Raji (cell line): ENCODE measurements around the gene NR1D1.

ENCODE experiments used
- POLR2A ChIP-seq: IDR thresholded peaks from 2 replicates; pipeline ENCODE4 v1.6.1; 2011; ENCODE audit warnings: low read depth, low read length, control low read depth; ENCODE audit not compliant: insufficient read depth

NR1D1 gene

DNA sequence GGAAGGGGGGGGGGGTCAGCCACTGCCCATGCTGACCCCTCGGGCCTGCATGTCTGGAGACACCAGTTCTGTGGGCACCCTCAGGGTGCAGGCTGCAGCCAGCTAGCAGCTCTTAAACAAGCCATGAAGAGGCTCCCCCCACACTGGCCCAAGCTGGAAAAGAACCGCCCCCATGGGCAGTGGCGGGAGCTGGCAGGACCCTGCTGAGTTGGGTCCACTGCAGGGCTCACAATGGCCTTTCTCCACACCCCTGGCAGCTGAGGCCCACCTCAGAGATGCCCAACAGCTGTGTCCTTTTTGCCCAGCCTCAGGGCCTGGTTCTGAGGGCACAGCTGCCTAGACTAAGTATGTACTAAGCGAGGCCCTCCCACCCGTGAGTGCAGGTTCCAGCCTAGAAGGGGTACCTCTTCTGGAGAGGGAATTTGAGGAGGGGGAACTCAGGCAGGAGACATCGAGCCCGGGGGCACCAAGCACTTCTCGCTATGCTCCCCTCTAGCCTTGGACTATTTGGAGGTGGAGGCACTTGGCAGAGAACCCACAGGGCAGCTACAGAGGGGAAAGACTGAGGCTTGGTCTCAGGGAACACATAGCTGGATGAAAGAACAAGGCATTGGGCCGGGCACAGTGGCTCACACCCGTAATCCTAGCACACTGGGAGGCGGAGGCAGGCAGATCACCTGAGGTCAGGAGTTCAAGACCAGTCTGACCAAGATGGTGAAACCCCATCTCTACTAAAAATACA is 34.4 kb downstream of the NR1D1 start:
- no peak for TF ChIP-seq POLR2A

DNA sequence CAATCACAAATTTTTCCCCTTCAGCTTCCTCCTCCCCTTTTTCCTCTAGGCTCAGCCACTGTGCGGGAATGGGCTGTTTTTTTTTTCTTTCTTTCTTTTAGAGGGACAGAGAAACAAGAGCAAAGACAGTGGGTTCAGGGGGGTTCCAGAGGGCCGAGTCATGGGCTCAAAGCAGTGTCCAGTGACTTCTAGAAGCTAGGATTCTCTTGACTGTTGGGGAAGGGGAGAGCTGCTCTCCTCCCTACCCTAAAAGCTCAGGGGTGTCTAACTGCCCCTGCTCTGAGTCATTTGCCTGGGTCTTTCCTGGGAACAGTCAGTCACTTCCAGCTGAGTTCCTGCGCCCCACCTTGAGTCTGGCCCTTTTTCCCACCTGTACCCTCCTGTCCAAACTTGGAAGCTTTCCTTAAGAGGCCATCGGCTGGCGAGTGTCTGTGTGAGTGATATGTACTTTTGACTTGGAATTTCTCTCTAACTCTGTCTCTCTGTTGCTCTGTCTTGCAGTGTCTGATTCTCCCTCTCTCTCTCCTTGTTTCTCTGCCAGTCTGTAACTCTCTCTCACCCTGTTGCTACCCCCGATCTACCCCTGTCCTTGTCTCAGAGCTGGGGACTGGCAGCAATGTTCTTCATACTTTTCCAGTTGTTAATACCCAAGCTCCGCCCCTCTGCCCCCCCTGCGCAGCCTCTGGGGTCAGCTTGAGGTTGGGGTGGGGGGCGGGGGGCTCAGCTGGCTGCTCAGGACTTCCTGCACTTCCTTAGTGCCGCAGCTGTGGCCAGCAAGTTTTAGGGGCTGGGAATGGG is 35.2 kb downstream of the NR1D1 start:
- TF ChIP-seq POLR2A: no peak

DNA sequence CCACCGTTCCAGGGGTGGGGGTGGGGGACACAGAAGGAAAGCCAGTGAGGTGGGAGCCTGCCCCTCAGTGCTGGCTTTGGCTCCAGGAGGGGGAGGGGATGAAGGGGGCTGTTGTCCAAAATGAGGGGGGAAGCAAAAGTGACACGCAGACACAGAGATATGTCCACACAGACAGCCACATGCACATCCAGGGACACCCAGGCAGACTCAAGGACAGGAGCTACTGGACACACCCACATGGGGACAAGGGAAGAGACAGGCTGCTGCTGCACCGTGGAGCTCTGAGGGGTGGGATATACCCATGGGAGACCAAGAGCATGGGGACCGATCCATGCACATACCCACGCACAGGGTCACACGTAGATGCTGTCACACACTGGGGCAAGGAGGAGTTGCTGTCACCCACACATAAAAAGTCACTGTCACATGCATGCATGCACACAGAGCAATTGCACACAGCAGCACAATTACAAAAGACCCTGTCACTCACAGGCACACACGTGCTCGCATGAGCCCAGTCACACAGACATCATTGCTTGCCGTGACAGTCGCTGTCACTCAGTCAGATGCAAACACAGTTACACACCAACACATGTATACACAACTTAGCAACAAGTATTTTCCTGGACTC is 36.4 kb downstream of the NR1D1 start:
- no peak for TF ChIP-seq POLR2A

DNA sequence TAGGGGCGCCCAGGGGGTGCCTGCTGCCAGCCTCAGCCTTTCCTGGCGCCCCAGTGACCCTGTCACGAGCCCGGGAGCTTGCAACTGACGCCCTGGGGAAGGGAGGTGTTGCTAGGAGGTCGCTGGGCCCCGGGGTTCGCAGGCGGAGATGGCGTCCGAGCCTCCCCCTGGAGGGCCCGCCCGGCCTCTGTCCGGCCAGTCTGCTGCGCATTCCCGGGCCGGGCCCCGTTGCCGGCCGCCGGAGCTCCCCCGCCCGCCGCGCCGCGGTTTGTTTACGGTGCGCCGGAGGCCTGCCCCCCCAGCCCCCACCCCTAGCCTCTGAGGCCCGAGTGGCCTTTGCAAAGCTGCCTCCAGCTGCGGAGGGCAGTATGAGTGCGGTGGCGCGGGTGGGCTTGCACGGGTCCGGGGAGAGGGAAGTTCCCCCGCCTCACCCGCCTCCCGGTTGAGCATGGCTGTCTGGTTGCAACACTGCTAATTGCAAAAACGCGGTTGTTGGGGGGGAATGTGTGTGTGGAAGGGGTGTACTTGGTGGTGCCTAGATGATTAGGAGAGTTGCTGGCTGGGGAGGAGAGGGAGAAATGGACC is 37.1 kb downstream of the NR1D1 start:
- TF ChIP-seq POLR2A: peak; percentile 64; the same call in 1 of the 2 replicates

DNA sequence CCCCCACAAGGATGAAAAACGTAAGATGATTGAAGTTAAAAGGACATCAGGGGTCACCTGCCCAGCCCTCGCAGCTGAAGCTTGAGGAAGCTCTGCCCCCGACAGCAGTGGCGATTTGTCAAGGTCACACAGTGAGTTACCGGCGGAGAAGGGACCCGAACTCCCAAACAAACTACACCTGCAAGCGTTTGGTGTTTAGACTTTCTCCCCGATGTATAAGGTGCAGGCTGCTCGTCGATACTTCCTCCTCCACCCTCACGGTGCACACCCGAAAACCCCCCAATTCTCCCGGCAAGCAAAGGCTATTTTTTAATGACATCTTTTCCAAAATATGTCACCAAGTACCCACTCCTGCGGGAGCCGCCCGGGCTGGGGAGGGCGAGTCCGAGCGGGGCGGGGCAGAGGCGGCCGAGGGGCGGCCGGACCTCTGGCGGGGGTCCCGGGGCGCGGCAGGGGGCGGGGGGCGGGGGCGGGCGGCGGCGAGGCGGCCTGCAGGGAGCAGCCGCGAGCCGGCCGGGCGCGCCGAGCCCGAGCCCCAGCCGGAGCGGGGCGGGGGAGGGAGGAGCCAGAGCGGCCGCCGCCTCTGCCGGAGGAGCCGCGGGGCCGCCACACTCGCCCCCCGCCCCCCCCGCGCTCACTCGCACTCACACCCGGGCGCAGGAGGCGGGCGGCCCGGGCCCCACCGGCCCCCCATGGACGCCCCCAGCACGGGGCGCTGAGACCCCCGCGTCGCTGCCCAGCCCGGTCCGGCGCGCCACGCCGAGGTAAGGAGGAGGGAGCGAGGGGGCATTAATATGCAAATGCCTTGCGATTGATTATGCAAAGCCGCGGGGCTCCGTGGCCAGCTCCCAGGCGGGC is 37.8 kb downstream of the NR1D1 start, which contains the start of gene THRA:
TSS of gene THRA (plus strand) at position 637 of the 858 bp plus-strand sequence. CDS start 11,524 bp downstream, outside the sequence.
- TF ChIP-seq POLR2A: no peak; the same call in 1 of the 2 replicates

DNA sequence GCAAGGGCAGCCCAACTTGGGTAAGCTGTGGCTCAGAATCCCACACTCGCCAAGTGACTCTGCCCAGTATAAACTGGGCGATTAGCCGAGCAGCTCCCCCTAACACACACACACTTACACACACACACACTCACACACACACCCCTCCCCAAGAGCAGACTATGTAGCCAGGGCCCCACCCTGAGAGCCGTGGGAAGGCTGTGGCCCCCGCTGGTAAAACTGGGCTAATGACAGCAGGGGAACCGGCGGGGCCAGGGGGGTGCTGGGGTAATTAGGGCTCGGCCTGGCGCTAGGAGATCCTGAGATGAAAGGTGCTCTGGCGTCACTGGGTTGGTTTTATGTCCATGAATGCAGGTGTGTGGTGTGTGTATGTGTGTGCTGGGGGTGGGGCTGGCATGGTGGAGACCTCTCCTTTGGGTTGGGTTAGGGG is 38.8 kb downstream of the NR1D1 start:
- TF ChIP-seq POLR2A: no peak

DNA sequence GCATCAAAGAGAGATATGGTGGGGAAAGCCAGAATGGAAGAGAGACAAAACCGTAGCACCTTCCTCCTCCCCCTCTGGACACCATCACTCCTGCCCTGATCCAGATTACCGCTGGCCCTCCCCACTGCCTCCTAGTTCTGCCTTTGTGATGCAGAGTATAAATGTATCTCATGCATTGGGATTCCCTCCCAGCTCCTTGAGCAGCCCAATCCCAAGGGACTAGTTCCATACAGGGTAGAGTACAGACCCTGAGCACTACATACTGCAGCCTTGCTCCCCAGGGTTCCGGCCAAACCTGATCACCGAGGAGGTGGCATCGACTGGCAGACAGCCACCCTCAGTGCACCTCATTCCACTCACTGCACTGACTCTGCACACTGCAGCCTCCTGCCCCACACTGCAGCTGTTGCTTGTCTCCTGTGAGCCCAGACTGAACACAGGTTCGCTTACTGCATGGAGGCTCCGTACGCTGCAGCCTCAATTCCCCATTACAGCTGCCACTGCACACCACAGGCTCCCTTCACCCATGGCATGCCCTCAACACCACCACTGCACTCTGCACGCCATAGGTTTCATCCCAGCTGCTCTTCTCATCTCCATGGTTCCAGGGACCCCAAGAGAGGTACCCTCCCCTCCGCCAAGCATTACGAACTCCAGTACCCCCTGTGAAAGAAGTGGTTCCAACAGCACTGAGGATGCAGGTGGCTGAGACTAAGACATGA is 39.3 kb downstream of the NR1D1 start:
- TF ChIP-seq POLR2A: no peak

DNA sequence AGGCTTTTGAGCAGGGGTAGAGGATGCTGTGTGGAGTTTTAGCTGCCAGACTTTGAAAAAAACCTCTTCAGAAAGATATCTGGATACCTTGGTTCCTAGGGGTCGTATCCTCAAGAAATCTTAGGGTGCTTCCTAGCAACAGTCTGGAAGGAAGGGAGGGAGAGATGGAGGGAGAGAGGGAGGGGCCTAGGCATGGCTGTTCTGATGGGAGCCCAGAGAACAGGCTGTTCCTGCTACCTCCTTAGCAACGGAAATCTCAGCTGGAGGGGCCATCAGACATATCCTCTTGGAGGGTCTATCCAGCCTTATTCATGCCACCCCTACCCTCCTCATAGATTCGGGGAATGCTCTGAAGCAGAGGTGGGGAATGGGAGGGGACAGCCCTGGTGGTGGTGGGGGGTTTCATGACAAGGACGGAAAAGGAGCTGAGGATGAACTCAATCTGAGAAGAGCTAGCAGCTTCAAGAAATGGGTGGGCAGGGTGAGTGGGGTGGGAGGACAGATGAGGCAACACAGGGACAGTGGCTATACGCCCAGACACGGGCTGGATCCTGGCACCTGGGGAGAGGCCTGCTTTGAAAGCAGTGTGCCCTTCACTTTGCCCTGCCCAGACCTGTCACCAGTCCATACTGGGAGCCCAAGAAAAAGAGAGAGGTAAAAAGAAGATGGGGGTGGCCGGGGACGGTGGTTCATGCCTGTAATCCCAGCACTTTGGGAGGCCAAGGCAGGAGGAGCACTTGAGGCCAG is 40.5 kb downstream of the NR1D1 start:
- no peak for TF ChIP-seq POLR2A

DNA sequence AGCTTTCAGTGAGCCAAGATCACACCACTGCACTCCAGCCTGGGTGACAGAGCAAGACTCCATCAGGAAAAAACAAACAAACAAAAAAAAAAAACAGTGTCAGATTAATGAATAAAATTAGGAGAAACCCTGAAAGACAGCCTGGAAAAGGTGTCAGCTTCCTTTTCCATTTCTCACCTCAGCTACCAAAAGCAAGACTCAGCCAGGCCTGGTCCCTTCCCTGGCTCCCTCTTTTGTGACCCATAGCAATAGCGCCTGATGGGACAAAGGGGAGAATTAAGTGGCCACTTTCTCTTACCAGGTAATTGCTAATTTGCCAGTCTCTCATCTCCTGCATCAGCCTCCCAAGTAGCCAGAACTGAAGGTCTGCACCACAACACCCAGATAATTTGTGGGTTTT is 41.5 kb downstream of the NR1D1 start:
- TF ChIP-seq POLR2A: no peak

DNA sequence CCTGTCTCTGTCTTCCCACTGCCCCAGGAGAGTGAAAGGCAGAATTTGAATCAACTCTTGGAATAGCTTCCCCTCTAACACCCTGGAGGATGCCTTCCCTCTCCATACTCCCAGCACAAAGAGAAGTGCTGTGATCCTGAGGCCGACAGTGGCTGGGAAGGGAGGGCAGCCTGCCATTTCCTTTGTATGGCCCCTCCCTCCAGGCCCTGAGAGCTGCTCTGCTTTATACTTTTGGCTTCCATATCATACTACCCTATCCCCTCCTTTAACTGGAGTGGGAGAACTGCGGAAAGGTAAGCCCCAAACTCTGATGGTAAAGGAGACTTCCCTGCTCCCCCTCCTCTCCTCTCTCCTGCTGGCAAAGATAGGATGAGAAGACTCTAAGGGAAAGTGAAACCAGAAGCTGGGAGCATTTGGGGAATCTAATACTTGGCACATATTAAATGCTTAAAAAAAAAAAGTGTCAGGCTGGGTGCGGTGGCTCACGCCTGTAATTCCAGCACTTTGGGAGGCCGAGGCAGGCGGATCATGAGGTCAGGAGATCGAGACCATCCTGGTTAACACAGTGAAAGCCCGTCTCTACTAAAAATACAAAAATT is 42.1 kb downstream of the NR1D1 start:
- no peak for TF ChIP-seq POLR2A

DNA sequence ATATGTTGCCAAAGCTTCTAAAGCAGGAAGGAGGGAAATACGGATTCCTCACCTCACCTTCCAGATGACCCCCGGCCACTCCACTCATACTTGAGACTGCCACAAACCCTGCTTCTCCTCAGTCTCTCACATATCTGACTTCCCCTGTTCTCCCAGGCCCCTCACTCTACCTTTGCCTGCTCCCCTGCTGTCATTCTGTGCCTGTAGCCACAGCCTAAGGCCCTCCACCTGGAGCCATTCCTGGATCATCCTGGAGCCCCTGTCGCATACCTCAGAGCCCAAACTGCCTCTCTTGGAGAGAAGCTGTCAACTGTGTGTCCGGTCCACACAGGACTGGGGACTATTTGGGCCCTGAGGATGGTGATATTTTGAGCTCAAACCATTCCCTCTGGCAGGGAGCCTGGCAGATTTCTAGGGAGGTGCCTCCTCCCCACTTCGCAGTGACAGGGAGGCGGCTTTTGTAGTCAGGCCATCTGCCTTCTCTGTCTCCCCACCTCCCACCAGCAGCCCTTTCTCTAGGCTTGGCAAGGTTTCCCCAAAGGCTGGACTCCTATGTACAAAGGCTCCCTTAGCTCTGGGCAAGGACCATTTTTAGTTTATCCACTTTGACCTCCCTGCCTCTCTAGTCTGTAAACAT is 43.9 kb downstream of the NR1D1 start:
- no peak for TF ChIP-seq POLR2A
